Forelimb muscle (tissue), 1 donor: ENCODE results near the gene RAB44. TPM values are rescaled to one million over a fixed set of nuclear protein-coding genes. Genes with fewer than 3 reads are reported as not detected.
"Not testable (repeated sequence)": the region's sequence is repeated elsewhere in the genome, so short reads cannot be mapped to it uniquely, and the experiment has no call there.

Experiments used
- DNase-seq: peaks from one replicate; pipeline ENCODE4 v3.0.0-alpha.2; 2013; ENCODE audit warnings: low read depth
- polyA plus RNA-seq: library from polyadenylated mRNA; unstranded; fragments of 120-200 nt; gene quantifications from one replicate; pipeline ENCODE4 v1.2.1, GENCODE V29; 2013; ENCODE audit not compliant: insufficient read length

The RAB44 gene
- 0.05 TPM for polyA plus RNA-seq

- no peak for DNase-seq
Measured at GRCh38 chr6:36697481-36697903, at the start of gene RAB44. Gene RAB44 (plus strand): TSS chr6:36697826. CDS start chr6:36704236, 6,410 bp downstream.

GRCh38 chr6:36649086-36649485 is 48.5 kb upstream of the RAB44 start:
- DNase-seq = no peak

- no peak for DNase-seq
Measured at GRCh38 chr6:36649701-36650484, 47.7 kb upstream of the RAB44 start.

- DNase-seq = no peak
Measured at GRCh38 chr6:36650848-36651478, 46.7 kb upstream of the RAB44 start.

- no peak for DNase-seq
Measured at GRCh38 chr6:36651659-36652379, 45.8 kb upstream of the RAB44 start.

GRCh38 chr6:36654469-36654868 is 43.2 kb upstream of the RAB44 start:
- DNase-seq = not testable (repeated sequence)

- DNase-seq = no peak
Measured at GRCh38 chr6:36655085-36655724, 42.4 kb upstream of the RAB44 start.

GRCh38 chr6:36656441-36656840 is 41.2 kb upstream of the RAB44 start:
- DNase-seq = no peak

GRCh38 chr6:36657271-36657670 is 40.4 kb upstream of the RAB44 start:
- DNase-seq = no peak

GRCh38 chr6:36657942-36658544 is 39.6 kb upstream of the RAB44 start:
- DNase-seq = no peak

- no peak for DNase-seq
Measured at GRCh38 chr6:36659271-36659670, 38.4 kb upstream of the RAB44 start.

- DNase-seq = no peak
Measured at GRCh38 chr6:36660771-36661471, 36.7 kb upstream of the RAB44 start.

DNA sequence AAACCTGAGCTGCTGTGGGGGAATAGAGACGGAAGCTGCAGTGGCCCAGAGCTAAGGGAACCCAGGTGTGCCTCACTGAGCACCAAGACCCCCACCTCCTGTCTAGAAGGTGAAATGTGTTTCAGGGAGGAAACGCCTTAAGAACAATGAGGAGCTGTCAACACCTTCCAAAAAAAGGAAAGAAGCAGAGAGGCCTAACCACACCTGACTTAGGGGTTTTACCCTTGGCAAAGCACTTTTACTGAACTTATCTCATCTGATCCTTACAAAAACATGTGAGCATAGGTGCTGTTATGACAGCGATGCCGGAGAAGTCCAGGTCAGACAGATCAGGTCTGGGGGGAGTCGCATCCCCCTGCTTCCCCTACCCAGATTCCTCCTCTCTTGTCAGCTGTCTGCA is 35.2 kb upstream of the RAB44 start:
- no peak for DNase-seq

- no peak for DNase-seq
Measured at GRCh38 chr6:36662827-36663256, 34.8 kb upstream of the RAB44 start.

DNA sequence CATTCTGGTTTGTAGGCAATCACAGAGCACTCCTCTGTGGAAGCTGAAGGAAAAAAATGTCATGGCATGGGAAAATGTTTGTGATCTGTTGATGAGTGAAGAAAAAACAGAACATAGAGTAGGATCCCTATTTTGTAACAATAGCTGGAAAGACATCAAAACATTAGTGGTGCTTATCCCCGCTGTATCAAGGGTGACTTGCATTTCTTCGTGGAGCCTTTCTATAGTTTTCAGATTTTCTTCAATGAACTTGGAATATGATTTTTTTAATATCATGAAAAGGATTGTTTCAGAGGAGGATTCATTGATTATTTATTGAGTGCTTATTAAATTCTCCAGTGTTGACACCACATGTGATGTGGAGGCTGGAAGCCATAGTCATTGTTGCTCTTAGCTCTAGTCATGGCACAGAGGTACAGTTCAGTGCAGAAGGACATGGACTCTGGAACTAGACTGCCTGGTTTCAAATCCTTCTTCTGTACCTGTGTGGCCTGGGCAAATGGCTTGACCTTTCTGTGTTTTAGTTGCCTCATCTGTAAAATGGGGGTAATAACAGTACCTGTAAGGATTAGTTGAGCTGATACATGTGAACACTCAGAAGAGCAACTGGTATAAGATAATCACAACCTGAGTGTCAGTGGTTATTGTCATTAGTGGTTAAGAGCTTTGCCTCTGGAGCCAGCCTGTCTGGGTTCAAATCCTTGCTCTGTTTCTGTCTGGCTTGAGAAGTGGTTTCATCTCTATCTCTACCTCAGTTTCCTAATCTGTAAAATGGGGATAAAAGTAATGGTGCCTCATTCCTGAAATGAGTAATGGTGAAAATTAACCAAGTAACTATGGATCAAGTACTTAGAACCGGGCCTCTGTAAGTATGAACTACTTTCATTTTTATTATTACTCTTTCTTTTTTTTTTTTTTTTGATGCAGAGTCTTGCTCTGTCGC is 33.9 kb upstream of the RAB44 start:
- DNase-seq = no peak

DNA sequence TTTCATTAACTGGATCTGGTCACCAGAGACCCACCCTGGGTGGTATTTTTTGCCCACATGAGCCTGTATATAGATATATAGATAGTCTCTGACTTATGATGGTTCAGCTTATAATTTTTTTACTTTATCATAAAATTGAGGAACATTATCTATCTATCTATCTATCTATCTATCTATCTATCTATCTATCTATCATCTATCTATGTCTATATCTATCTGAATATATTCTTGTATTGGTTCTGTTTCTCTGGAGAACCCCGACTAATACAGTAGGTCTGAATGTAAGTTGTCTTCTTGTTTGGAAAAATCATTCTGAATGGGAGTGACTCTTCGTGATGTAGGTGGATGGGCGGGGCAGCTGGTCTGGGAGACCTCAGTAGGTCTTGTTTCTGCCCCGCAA is 32.4 kb upstream of the RAB44 start:
- no peak for DNase-seq

DNA sequence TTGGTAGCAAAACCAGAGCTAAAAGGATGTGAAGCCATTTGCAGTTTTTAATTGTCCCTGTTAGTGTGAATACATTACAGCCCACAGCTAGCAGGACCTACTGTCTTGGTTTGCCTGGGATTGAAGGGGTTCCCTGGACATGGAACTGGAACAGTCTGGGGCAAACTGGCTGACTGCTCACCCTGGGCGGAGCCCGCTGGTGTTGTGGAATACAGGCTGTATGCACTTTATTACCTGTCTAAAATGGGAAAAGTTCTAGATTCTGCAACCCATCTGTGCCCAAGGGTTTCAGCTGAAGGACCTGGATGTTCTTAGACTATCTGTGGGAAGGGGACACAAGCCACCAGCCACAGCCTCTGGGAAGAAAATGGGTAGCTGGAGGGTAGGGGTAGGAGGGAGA is 31.3 kb upstream of the RAB44 start:
- no peak for DNase-seq

DNA sequence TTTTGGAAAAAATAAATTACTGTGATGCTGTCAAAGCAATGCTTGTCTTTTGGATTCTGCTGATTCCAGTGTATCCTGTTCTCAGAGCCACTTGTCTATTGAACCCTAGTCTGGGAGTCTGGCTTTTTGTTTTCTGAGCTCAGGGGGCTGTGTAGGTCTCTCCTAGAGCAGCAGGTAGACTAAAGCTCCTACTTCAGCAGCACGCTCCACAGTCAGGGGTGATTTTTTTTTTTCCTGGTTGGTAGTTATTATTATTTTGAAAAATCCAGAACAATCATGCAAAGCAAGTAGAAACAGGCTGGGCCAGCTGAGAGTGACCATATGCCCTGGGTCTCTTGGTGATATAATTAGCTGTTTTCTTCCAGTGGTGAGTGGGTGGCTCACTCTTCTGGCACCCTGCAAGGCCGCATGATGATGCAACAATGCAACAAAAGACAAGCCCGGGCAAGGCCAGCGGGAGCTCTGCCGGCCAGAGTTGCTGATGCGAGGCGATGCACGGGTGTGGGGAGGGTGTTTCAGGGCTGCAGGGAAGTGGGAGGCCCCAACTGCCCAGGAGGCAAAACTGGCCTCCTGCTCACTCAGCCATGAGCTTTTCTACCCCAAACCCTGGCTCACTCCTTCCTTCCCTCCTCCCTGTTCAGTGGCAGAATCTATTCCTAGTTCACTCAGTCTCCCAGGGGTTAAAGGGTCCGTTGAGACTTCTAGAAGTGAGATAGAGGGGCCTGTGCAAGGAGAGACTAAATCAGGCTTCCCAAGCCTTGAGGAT is 30.6 kb upstream of the RAB44 start:
- no peak for DNase-seq

DNA sequence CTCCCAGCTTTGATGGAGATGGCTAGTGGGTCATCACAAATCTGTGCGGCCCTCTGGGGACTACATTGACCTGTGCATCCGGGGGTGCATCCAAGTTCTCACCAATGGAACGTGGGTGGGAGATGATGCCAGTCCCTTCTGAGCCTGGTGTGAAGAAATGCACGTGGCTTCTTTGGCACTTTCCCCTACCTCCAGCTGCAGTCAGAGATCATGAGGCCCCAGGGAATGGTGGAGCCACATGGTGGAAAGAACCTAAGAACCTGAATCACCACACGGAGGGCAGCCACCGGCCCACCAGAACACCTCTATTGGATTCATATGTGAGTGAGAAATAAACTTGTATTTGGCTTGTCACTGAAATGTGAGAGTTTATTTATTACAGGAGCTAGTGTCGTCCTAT is 29.0 kb upstream of the RAB44 start:
- no peak for DNase-seq
